GM23338 (cell line): Measurements from ENCODE around the gene CPE. TPM values are rescaled to one million over a fixed set of nuclear protein-coding genes. Genes with fewer than 3 reads are reported as not detected.

Source experiments
- ATAC-seq: fragments of 200-7000 bp; cut with Tn5 transposase; 3 replicates; pipeline ENCODE4 v1.9.1; 2020
- DNase-seq: peaks from one replicate; pipeline ENCODE4 v3.0.0-alpha.2; 2015; ENCODE audit warnings: low spot score
- H2AFZ ChIP-seq: fragments of 200-600 bp; sonication (generic); 2 replicates; pipeline ENCODE4 v1.8.0; 2016; ENCODE audit warnings: antibody characterized with exemption, mild to moderate bottlenecking, moderate library complexity
- H3F3A ChIP-seq: fragments of 200-600 bp; sonication (generic); replicated peaks from 2 replicates; pipeline ENCODE4 v1.8.0; 2017; ENCODE audit warnings: antibody characterized with exemption, mixed run types, low read depth
- H3K27ac ChIP-seq: fragments of 200-600 bp; sonication (generic); 2 replicates; pipeline ENCODE4 v1.6.1; 2016; ENCODE audit warnings: low read depth
- H3K27me3 ChIP-seq: fragments of 200-600 bp; sonication (generic); 2 replicates; pipeline ENCODE4 v1.8.0; 2016; ENCODE audit warnings: mild to moderate bottlenecking, mixed run types, moderate library complexity; ENCODE audit not compliant: insufficient read depth
- H3K36me3 ChIP-seq: fragments of 200-600 bp; sonication (generic); 2 replicates; pipeline ENCODE4 v1.8.0; 2016; ENCODE audit warnings: mild to moderate bottlenecking; ENCODE audit not compliant: insufficient read depth
- H3K4me1 ChIP-seq: fragments of 200-600 bp; sonication (generic); 2 replicates; pipeline ENCODE4 v1.8.0; 2016; ENCODE audit warnings: mild to moderate bottlenecking, moderate library complexity; ENCODE audit not compliant: insufficient read depth
- H3K4me2 ChIP-seq: fragments of 200-600 bp; sonication (generic); 2 replicates; pipeline ENCODE4 v1.7.1; 2017; ENCODE audit warnings: mixed run types
- H3K4me3 ChIP-seq: fragments of 200-600 bp; sonication (generic); 2 replicates; pipeline ENCODE4 v1.6.1; 2016; ENCODE audit warnings: mixed run types
- H3K79me2 ChIP-seq: fragments of 200-600 bp; sonication (generic); replicated peaks from 2 replicates; pipeline ENCODE4 v1.8.0; 2017; ENCODE audit warnings: mild to moderate bottlenecking; ENCODE audit not compliant: insufficient read depth
- H3K9me2 ChIP-seq: fragments of 200-600 bp; sonication (generic); 2 replicates; pipeline ENCODE4 v1.8.0; 2017; ENCODE audit not compliant: insufficient read depth
- H4K20me1 ChIP-seq: fragments of 200-600 bp; sonication (generic); replicated peaks from 2 replicates; pipeline ENCODE4 v1.8.0; 2017; ENCODE audit warnings: mild to moderate bottlenecking; ENCODE audit not compliant: insufficient read depth
- H3K27ac Mint-ChIP-seq: 2 replicates; pipeline ENCODE4 v1.8.0; 2020; ENCODE audit warnings: inconsistent platforms, mild to moderate bottlenecking, moderate library complexity, mixed read lengths
- H3K27me3 Mint-ChIP-seq: 3 replicates; pipeline ENCODE4 v1.8.0; 2022; ENCODE audit warnings: low read depth, mild to moderate bottlenecking, moderate library complexity, mixed read lengths, inconsistent platforms; ENCODE audit not compliant: insufficient read depth, poor library complexity
- H3K36me3 Mint-ChIP-seq: 3 replicates; pipeline ENCODE4 v1.8.0; 2021; ENCODE audit warnings: low read depth, mild to moderate bottlenecking, inconsistent platforms, moderate library complexity, mixed read lengths
- H3K4me1 Mint-ChIP-seq: 3 replicates; pipeline ENCODE4 v1.8.0; 2020; ENCODE audit warnings: mild to moderate bottlenecking, inconsistent platforms, mixed read lengths
- H3K4me3 Mint-ChIP-seq: 3 replicates; pipeline ENCODE4 v1.8.0; 2021; ENCODE audit warnings: moderate library complexity, mild to moderate bottlenecking, inconsistent platforms, mixed read lengths
- H3K9me3 Mint-ChIP-seq: 3 replicates; pipeline ENCODE4 v1.8.0; 2020; ENCODE audit warnings: moderate library complexity, mild to moderate bottlenecking, inconsistent platforms, mixed read lengths
- CREB1 ChIP-seq: fragments of 250-450 bp; sonication (Bioruptor Pico); IDR thresholded peaks from 2 replicates; pipeline ENCODE4 v1.5.0; 2020; ENCODE audit warnings: low read depth, mild to moderate bottlenecking, moderate library complexity
- CTCF ChIP-seq, 2 experiments: fragments of 200-600 bp in 1 of 2; sonication (generic) in 1 of 2; conservative IDR thresholded peaks; 2 replicates each; pipeline versions ENCODE4 v1.5.1 to v1.6.1; 2016 to 2017; ENCODE audit warnings: antibody characterized with exemption in 2 of 2, low read depth in 2 of 2, mild to moderate bottlenecking in 2 of 2, moderate library complexity in 1 of 2
- EZH2 ChIP-seq: fragments of 200-600 bp; sonication (generic); IDR thresholded peaks from one replicate; pipeline ENCODE4 v1.8.0; 2017; ENCODE audit warnings: antibody characterized with exemption, mild to moderate bottlenecking, low read depth; ENCODE audit not compliant: unreplicated experiment
- EZH2phosphoT487 ChIP-seq: fragments of 200-600 bp; sonication (generic); IDR thresholded peaks from one replicate; pipeline ENCODE4 v1.8.1; 2018; ENCODE audit warnings: antibody characterized with exemption; ENCODE audit not compliant: unreplicated experiment
- JUNB ChIP-seq: IDR thresholded peaks from one replicate; pipeline ENCODE4 v1.6.1; 2016; ENCODE audit warnings: antibody characterized with exemption; ENCODE audit not compliant: unreplicated experiment
- NANOG ChIP-seq: IDR thresholded peaks from 2 replicates; pipeline ENCODE4 v1.6.1; 2016; ENCODE audit warnings: antibody characterized with exemption, borderline replicate concordance
- POLR2AphosphoS5 ChIP-seq: IDR thresholded peaks from 2 replicates; pipeline ENCODE4 v1.6.1; 2016; ENCODE audit warnings: antibody characterized with exemption, low read depth
- STAT1 ChIP-seq: IDR thresholded peaks from one replicate; pipeline ENCODE4 v1.6.1; 2016; ENCODE audit warnings: antibody characterized with exemption; ENCODE audit not compliant: unreplicated experiment
- ZNF114 ChIP-seq: fragments of 250-450 bp; sonication (Bioruptor Pico); IDR thresholded peaks from 2 replicates; pipeline ENCODE4 v1.5.0; 2020; ENCODE audit warnings: mild to moderate bottlenecking, moderate library complexity
- ZNF331 ChIP-seq: fragments of 250-450 bp; sonication (Bioruptor Pico); IDR thresholded peaks from 2 replicates; pipeline ENCODE4 v1.5.0; 2020; ENCODE audit warnings: low read depth, mild to moderate bottlenecking, moderate library complexity
- polyA plus RNA-seq: library from polyadenylated mRNA; unstranded; fragments of >200 nt; fragmentation: Nextera tagmentation; extraction: Ambion mirVana; gene quantifications from 2 replicates; pipeline ENCODE4 v1.2.1, GENCODE V29; 2016
- total RNA-seq: library from RNA; depleted of rRNA; stranded (reverse); fragments of >200 nt; shearing (Covaris generic); gene quantifications from 2 replicates; pipeline ENCODE4 v1.2.3, GENCODE V29; 2014
- TF ChIP-seq, protein P1 (sequence below): IDR thresholded peaks from one replicate; pipeline ENCODE4 v1.6.1; 2018; ENCODE audit warnings: antibody characterized with exemption; ENCODE audit not compliant: unreplicated experiment
- TF ChIP-seq, protein P2 (sequence below): IDR thresholded peaks from 2 replicates; pipeline ENCODE4 v1.6.1; 2016; ENCODE audit warnings: antibody characterized with exemption

CPE gene
- total and polyA plus RNA-seq, 2 experiments from 2014 or later: 10.3 to 16.5 TPM

DNA sequence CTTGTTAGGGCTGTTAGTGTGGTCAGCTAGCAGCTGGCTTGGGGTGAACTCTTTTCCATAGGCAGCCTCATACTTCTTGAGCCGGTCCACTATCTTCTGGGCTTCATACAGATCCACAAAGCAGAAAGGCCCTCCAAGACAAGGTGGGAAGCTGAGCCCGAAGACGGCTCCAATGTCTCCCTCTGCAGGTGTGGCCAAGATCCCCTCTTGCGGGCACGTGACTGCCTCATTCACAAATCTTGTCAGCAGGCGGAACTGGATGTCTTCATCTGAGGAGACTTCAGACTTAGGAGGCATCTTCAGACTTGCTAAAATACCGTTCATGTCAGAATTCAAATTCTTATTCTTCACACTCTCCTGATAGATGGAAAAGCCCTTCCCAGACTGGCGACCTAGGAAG lies 25.3 kb downstream of the CPE start:
- Histone ChIP-seq H3K36me3 (no peaks in the 10 kb centered on the region), H4K20me1 (no peaks in the 10 kb centered on the region), H3K4me1 (no peaks in the 10 kb centered on the region; the same call in 1 of the 2 replicates), H3F3A (no peaks in the 10 kb centered on the region), H3K9me2 (peaks cover 8% of the 10 kb centered on the region; the same call in 1 of the 2 replicates), H3K27ac (no peak overlapping the region), H3K27me3 (no peaks in the 10 kb centered on the region), H3K4me2 (no peak overlapping the region), H3K79me2 (no peaks in the 10 kb centered on the region), H3K4me3 (no peak overlapping the region), H2AFZ (no peak overlapping the region)
- Mint-ChIP-seq H3K4me1 (peaks cover 8% of the 10 kb centered on the region; the same call in 2 of the 3 replicates), H3K36me3 (no peaks in the 10 kb centered on the region), H3K27me3 (peaks cover 3% of the 10 kb centered on the region), H3K27ac (no peak overlapping the region), H3K4me3 (no peak overlapping the region), H3K9me3 (no peaks in the 10 kb centered on the region)
- DNase-seq (no peak), ATAC-seq (no peak)
- TF ChIP-seq, protein P1, sequence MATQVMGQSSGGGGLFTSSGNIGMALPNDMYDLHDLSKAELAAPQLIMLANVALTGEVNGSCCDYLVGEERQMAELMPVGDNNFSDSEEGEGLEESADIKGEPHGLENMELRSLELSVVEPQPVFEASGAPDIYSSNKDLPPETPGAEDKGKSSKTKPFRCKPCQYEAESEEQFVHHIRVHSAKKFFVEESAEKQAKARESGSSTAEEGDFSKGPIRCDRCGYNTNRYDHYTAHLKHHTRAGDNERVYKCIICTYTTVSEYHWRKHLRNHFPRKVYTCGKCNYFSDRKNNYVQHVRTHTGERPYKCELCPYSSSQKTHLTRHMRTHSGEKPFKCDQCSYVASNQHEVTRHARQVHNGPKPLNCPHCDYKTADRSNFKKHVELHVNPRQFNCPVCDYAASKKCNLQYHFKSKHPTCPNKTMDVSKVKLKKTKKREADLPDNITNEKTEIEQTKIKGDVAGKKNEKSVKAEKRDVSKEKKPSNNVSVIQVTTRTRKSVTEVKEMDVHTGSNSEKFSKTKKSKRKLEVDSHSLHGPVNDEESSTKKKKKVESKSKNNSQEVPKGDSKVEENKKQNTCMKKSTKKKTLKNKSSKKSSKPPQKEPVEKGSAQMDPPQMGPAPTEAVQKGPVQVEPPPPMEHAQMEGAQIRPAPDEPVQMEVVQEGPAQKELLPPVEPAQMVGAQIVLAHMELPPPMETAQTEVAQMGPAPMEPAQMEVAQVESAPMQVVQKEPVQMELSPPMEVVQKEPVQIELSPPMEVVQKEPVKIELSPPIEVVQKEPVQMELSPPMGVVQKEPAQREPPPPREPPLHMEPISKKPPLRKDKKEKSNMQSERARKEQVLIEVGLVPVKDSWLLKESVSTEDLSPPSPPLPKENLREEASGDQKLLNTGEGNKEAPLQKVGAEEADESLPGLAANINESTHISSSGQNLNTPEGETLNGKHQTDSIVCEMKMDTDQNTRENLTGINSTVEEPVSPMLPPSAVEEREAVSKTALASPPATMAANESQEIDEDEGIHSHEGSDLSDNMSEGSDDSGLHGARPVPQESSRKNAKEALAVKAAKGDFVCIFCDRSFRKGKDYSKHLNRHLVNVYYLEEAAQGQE: no peak
- TF ChIP-seq EZH2phosphoT487: no peak
- TF ChIP-seq POLR2AphosphoS5: no peak
- no peak for TF ChIP-seq EZH2
- no peak for TF ChIP-seq JUNB
- TF ChIP-seq CREB1 (CRISPR knock-in tag): no peak
- TF ChIP-seq STAT1: no peak
- TF ChIP-seq NANOG: no peak
- no peak for TF ChIP-seq ZNF331
- no peak for TF ChIP-seq ZNF114 (CRISPR knock-in tag)

DNA sequence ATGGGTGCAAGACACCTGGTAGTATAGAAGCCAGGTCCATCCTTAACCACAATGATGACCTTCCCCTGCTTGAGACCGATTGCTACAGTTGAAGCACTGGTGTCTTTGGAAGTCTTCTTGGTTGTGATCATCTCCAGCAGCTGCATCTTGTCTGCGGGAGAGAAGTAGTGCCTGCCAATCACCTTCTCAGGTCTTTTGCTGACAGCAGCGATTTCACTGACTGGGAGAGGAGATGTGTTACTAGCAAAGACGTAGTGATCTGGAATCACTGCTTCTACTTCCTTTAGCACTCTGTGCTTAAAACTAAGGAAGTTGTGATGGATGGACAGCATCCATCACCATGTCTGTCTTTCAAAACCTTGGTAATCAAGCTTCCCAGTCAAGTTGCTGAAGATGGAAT lies 25.9 kb downstream of the CPE start:
- no peak for TF ChIP-seq CTCF (conservative IDR thresholded peaks at IDR 0.05; ENCODE audit: low read depth in 2 of 2)
- TF ChIP-seq POLR2AphosphoS5: no peak
- TF ChIP-seq, protein P1: no peak
- TF ChIP-seq, protein P2, sequence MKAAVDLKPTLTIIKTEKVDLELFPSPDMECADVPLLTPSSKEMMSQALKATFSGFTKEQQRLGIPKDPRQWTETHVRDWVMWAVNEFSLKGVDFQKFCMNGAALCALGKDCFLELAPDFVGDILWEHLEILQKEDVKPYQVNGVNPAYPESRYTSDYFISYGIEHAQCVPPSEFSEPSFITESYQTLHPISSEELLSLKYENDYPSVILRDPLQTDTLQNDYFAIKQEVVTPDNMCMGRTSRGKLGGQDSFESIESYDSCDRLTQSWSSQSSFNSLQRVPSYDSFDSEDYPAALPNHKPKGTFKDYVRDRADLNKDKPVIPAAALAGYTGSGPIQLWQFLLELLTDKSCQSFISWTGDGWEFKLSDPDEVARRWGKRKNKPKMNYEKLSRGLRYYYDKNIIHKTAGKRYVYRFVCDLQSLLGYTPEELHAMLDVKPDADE: no peak
- TF ChIP-seq JUNB: no peak
- TF ChIP-seq STAT1: no peak
- no peak for TF ChIP-seq ZNF114 (CRISPR knock-in tag)
- no peak for TF ChIP-seq NANOG
- ATAC-seq (no peak), DNase-seq (no peak)
- Histone ChIP-seq H4K20me1 (no peaks in the 10 kb centered on the region), H3K4me1 (no peaks in the 10 kb centered on the region; the same call in 1 of the 2 replicates), H3K4me3 (no peak overlapping the region), H3K27ac (no peak overlapping the region), H3K27me3 (no peaks in the 10 kb centered on the region), H2AFZ (no peak overlapping the region), H3K79me2 (no peaks in the 10 kb centered on the region), H3K9me2 (peaks cover 8% of the 10 kb centered on the region; the same call in 1 of the 2 replicates), H3F3A (no peaks in the 10 kb centered on the region), H3K36me3 (no peaks in the 10 kb centered on the region), H3K4me2 (no peak overlapping the region)
- H3K27me3 Mint-ChIP-seq: peaks cover 3% of the 10 kb centered on the region
- no peak overlapping the region for H3K27ac Mint-ChIP-seq
- no peak overlapping the region for H3K4me3 Mint-ChIP-seq
- H3K36me3 Mint-ChIP-seq: no peaks in the 10 kb centered on the region
- H3K4me1 Mint-ChIP-seq: peaks cover 8% of the 10 kb centered on the region; the same call in 2 of the 3 replicates
- H3K9me3 Mint-ChIP-seq: no peaks in the 10 kb centered on the region
